GM21576 (cell line): Measurements from ENCODE around the gene SYNJ2.

Source experiments
- ATAC-seq: cut with Tn5 transposase; IDR thresholded peaks from one replicate; pipeline ENCODE4 v1.9.1; 2021; ENCODE audit warnings: mild to moderate bottlenecking, moderate library complexity; ENCODE audit not compliant: unreplicated experiment

The SYNJ2 gene

DNA sequence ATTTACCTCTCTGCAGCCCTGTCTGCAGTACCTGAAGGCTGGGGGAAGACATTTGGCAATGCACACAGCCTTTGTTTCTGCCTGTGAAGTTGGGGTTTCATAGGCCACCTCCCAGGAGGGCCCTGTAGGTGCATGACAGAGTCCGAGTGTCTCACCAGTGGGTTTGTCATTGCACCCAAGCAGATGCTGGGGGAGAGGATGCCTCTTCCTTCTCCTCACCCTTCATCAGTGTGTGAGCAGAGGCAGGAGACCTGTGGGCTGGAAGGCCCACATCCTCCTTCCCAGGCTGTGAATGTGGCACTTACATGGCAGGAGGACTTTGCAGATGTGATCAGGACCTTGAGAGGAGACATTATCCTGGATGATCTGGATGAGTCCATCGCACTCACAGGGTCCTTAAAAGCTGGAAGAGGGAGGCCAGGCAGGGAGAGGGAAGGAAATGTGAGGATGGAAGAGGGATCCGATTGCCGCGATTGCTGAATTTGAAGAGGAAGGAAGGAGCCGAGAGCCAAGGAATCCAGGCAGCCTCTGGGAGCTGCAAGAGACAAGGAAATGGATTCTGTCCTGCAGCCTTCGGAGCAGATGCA, 30.4 kb downstream of the SYNJ2 start:
- ATAC-seq: no peak

DNA sequence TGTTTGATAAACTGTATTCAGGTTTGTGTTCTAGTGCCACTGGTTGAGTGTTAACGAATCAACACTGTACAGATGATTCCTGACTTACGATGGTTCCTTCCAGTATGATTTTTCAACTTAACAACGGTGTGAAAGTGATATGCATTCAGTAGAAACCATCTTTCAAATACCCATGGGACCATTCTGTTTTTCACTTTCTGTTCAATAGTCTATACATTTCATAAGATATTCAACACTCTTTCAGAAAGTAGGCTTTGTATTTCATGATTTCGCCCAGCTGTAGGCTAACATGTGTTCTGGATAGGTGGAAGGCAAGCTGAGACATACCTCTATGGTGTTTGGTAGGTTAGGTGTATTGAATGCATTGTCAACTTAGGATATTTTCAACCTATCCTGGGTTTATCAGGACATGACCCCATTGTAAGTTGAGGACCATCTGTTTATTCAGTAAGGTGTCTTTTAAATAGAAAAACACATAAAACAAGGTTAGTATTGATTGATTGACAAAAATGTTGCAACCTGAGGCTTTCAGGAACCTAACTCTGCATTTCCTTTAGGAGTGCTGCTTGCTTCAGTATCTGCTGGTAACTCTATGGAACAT, 32.3 kb downstream of the SYNJ2 start:
- ATAC-seq: no peak

DNA sequence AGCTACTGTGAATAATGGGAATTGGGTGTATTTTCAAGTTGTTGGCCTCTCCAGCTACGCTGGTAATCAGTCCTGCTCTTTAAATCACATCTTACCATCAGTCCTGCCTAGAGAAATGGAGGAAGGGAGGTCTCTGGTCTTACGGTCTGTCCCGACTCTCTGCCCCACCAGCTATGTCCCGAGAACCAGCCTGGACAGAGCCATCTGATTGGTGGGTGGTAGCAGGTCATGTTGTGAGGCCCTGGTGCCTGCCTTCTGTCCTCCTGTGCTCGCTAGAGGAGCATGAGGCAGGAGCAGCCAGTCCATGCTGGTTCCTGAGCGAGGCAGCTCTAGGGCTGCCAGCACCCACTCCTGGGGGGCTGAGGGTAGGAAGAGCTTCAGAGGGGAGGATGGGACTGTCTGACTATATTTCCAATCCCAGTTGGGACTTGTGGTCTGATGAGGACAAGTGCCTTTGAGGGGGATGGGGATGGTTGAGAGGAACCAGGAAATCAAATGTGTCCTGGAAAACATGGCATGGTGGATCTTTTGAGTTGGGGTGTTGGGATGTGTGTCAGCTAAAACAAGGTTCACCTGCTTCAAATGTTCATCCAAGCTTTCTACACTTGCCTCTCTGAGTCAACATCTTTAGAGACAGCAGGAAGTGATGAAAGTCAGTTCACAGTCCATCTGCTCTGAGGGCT, 33.0 kb downstream of the SYNJ2 start:
- ATAC-seq: no peak

DNA sequence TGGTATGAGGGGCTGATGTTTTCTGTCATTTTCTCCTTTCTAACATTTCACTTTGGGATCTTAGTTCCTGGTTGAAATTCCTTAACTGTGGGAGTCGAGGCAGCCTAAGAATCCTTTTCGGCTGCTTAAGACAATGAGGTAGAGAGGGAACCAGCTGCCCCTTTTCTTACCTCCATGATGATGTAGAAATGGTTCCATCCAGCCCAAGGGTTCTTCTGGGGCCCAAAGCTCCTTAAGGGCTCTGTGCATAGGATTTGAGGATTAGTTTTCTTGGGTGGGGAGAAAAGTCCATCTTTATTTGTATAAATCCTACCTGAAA, 33.5 kb downstream of the SYNJ2 start:
- no peak for ATAC-seq

DNA sequence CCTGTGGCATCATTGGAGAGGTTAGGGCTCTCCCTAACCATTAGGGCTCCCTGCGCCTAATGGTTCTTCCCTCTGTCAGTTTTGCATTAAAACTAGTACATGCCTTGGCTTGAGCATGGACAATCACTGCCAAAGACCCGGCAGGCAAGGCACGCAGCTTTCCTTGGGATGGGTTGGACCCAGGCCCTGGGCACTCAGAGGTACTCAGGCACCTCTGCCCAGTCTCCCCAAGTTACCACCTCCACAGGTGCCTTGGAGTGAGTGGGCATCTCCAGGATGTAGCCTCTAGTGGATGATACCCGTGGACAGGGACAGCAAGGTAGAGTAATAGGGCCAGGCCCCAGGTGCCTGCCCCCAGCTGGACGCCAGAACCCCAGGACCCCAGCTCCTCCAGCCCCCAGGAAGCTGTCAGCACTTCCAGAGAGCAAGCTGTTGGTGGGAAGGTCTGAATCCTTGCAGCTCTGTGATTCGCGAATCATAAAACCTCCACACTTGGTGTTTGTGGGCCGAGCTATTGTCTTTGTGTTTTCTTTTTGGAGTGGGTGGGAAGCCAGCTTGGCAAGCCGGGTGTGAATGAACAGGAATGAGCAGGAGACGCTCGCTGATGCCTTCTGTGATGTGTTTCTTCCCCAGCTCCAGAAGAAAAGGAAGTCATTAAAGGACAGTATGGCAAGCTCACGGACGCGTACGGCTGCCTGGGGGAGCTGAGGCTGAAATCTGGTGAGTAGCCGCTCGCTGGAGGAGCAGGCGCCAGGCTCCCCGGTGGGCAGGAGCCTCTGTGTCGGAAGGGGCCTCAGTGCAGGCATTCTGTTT, 35.1 kb downstream of the SYNJ2 start:
- ATAC-seq: no peak

DNA sequence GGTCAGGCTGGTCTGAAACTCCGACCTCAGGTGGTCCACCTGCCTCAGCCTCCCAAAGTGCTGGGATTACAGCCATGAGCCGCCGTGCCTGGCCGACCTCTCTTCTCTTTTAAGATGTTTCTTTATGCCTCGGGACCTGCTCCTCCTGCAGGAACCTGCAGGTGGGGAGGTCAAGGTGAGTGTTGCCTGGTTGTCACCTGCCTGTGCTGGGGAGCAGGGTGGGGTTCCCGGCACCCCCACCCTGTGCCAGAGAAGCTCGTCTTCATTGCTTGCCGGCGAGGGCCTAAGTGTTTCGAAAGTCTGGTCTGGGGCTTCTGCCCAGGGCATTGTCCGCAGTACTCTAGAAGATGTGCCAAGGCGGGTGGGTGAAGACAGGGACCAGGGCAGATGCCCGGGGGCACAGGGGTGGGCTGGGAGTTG, 36.0 kb downstream of the SYNJ2 start:
- no peak for ATAC-seq

DNA sequence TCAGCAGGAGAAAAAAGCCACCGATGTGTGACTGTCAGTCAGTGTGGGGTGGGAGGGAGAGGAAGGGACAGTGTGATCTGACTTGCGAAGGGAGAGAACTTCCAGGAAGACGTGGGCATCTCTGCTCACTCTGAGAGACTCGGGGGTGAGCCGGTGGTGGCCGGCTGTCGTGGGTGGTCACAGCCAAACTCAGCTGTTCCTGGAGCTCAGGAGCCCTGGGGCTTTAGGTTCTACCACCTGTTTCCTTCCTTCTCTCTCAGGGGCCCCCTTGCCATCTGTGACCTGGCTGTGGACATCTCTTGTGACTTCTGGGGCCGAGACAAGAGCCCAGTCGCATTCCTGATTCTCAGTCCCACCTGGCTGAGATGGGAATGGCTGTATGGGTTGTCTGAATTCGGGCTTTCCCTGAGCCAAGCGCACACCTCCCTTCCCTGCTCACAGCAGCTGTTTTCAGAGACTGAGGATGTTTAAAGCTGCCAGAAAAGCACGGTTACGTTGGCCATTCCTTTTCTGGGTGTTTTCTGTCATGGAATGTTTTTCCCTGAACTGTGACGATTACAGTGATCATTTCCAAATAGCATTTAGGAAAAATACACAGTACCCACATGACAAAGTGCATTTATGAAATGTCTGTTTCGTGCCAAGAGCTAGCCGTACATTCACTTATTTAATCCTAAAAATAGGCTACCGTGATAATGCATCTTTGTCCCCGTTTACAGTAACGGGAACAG, 36.5 kb downstream of the SYNJ2 start:
- no peak for ATAC-seq

DNA sequence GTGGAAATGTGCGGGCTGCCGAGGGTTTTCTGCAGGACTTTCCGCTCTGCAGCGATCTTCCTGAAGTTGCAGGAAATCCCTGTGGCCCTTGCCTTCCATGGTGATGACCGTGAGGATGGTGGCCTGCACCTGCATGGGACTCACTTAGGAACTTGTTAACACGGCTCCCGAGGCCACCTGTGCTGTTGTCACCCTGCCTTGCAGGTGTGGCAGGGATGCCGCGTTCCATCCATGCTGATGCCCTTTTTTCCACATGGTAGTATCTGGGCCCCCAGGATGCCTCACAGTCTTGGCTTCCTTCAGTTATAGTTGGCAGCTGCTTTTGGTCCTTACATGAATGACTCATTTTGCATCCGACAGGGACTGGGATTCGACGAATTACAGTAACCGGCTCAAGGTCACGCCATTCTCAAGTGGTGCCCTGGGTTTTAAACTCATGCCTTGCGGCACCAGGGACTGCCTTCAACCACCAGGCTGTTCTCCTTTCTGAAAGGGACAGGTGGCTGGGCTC, 37.2 kb downstream of the SYNJ2 start:
- ATAC-seq: no peak

DNA sequence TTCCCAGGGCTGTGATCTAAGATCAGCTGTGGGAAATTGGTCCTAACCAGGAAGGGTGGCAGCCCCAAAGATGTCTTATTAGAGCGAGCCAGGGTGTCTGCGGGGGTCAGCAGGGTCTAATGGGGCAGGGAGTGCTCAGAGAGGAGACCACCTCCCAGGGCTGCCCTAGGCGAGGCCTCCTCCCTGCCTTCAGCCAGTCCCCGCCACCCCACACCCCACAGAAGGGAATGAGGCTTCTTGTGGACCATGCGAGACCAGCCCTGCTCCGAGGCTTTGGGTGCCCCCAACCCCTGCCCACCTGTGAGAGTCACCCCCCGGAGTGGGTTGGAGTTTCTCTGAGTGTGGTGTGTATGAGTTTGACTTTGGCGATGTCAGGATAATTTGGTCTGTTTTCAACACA, 37.8 kb downstream of the SYNJ2 start:
- ATAC-seq: no peak

DNA sequence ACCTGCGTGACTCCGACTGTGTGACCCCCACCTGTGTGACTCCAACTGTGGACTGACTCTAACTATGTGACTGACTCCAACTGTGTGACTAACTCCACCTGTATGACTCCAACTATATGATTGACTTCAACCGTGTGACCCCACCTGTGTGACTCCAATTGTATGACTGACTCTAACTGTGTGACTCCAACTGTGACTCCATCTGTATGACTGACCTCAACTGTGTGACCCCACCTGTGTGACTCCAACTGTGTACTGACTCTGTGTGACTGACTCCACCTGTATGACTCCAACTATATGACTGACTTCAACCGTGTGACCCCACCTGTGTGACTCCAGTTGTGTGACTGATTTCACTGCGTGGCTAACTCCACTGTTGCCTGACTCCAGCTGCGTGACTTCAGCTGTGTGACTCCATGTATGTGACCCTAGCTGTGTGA, 38.6 kb downstream of the SYNJ2 start:
- no peak for ATAC-seq

DNA sequence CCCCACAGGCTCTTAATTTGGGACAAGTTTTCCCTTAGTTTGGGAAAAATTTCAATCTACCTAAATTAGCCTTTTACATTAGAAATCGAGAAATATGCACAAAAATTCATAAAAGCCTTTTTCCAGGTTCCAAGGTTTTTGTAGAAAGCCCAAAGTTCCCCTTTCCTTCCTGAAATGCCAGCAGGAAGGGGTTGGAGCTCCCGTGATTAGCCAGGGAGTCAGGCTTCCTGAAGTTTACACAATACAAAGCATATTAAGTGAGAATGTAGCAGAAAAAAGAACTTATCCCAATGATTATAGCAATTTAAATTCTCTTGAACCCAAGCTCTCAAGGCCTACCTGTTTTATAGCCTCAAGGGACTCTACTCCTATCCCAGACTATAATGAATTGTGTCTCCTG, 39.1 kb downstream of the SYNJ2 start:
- no peak for ATAC-seq

DNA sequence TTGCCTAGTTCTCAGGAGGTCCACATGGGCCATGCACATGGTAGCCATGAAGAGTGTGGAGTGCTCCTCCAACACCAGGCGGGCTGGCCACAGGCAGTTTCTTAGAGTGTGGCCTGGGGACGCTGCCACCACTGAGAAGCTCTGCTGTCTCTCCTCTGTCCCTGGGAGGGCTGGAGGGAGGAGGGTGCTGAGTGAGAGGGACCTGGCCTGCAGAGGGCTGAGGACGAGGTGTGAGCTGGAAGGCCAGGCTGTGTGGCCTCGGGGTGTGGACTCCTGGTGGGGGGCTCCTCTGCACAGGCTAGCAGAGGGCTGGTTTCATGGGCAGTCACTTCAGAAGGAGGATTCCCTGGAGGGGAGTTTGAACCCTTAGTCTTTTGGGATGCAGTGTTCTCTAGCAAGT, 39.7 kb downstream of the SYNJ2 start:
- no peak for ATAC-seq

DNA sequence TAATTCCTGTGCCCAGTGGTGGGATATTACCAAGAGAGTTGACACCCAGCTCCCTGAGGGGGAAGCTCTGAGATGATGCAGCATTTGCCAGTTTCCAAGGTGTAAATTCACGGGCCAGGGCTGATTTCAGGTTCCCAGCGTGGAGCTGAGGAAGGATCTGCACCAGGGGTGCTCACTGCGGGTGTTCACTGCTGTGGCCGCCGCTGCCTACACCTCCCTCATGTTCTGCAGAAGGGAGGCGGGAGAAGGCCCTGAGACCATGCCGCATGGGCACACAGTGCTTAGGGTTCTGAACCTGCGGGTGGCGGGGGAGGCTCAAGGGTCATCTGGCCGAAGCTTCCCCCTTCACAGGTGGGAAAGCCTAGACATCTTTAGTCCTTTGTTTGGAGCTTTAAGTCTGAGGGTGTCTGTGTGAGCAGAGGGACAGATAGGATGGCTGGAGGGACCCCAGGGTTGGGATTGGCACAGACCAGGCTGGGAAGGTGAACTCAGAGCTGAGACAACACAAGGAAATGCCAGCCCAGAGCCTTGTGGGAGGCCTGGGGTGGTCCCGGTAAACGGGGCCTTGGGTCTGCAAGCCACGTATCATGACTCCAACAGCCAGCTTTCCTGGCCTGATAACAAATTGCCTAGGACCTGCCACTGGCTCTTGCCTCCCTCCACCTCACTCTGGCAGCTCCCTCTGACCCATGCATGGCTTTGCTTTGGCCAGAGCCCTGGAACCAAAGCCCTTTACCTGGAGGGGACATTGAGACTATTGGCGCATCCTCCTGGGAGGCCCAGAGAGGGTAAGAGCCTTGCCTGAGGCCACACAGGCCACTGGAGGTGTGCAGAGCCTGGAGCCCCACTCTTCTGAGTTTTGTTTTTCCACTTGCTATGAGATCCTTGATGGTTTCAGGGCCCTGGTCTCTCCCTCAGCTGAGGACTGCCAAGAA, 40.4 kb downstream of the SYNJ2 start:
- ATAC-seq: no peak

DNA sequence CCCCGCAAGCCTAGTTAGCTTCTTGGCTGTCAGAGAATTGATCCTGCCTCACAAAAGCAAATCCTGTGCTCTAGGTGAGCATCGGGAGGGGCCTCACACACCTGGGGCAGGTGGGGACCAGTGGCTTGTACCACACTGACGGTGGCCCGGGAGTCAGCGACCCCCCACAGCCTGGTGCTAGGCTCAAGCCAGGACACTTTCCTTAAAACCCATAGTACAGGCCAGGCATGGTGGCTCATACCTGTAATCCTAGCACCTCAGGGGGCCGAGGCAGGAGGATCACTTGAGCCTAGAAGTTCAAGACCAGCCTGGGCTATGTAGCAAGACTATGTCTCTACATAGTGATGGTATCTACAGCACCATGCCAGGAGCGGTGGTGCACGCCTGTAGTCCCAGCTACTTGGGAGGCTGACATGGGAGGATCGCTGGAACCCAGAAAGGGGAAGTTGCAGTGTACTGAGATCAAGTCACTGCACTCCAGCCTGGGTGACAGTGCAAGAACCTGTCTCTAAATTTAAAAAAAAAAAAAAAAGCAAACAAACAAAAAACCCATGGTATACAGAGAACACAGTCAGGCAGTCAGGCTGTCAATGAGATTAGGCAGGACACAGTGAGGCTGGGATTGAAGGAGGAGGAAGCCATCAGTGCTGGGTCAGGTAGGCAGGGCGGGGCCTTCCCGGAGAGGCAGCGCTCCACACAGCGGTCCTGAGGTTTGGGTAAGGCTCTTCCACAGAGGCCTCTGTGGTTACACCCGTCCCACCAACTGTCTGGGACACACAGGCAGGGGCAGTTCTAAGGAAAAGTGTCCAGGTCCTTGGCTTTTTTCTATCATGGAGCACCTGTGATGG, 41.3 kb downstream of the SYNJ2 start:
- no peak for ATAC-seq

DNA sequence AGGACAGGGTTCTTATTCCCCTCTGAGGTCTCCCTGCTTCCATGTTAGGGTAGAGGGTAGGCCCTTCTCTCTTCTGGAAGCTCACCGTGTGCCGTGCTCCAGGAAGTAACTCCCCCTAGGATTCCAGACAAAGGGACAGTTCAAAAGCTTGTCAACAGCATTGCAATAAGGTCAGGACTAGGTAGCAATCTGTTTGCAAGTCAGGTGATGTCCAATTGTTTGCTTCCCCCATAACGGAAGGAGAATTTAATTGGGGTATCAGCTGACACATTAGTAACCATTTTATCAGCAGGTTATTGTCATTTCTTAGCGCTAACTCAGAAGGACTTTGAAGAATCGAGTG, 41.9 kb downstream of the SYNJ2 start:
- ATAC-seq: no peak

DNA sequence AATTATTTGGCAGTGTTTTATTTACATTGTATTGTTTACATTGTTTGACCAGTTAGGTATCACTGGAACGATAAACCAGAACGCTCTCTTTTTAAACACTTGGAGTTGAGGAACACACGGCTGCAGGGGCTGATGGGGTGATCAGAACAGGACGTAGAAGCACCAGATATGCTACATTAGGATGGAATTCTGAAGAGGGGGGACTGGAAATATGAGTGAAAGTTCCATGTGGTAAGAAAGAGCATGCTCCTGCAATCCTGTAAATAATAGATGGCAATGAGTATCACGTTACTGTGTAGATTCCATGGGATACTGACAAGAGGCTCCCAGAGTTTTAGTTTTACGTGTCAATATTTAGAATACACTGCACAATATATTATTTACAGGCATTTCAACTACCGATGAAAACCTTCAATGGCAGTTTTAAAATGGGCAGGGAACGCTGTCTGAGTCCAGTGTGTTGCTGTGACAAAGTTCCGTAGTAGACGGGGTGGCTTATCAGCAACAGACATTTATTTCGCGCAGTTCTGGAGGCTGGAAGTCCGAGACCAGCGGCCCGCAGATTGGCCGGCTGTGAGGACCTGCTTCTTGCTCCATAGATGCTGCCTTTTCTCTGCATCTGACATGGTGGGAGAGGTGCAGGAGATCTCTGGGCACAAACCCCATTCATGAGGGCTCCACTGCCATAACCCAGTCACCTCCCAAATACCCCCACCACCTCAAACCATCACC, 43.1 kb downstream of the SYNJ2 start:
- ATAC-seq: no peak

DNA sequence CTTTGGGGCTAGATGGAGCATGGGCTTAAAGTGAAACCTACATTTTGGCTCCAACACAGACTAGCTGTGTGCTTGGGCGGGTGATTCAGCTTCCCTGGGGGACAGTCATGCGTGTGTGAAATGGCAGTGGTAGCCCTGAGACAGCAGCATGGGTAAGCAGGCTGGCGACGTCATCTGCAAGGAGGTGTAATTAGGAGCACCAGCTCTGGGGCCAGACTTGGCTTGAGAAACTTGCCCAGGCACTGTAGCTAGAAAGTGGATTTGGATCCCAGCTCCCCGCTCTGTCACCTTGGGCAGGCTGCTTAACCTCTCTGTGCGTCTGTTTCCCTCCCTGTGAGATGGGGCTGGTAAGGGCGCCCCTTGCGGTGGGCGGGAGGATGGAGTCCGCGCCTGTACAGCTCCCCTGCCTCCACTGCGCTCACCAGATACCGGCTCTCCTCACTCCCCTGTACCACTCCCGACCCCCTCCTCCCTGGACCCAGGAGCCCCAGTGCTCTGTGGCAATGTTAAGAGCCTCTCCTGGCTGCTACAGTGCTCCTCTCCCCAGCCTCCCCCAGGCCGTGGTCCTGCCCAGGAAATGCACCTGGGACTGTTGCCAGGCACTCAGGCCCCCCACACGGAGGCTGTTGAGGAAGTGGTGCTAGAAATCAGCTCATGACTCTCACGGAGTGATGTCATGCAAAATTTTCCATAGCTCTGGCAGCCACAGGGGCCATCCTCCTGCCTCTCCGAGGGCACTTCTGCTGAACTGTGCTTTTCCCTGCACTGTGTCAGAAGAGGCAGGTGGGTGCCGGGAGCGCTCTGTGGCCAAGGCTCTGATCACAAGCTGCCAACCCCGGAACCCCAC, 44.6 kb downstream of the SYNJ2 start:
- peak; percentile 73 for ATAC-seq
